Measurements from ENCODE around the gene SLC17A5.

GRCh38 chr6:73608761-73609160 lies 45.0 kb downstream of the SLC17A5 start:
- no peak for TF ChIP-seq CTCF (IDR thresholded peaks at IDR 0.05)
- TF ChIP-seq EZH2phosphoT487 (IDR thresholded peaks at IDR 0.05) = no peak
